Measurements from ENCODE around the gene ZBTB7C. TPM values are rescaled to one million over a fixed set of nuclear protein-coding genes. Genes with fewer than 3 reads are reported as not detected.

Gene ZBTB7C
- polyA plus RNA-seq, 1 of the 3 experiments (the other 2 are of a cell fraction) = 0.05 TPM

- CTCF ChIA-PET = no interaction called here
Measured at GRCh38 chr18:47990981-47991380, 418.2 kb downstream of the ZBTB7C start.

GRCh38 chr18:47987388-47987699, 421.8 kb downstream of the ZBTB7C start:
- no peak for DNase-seq
- H3F3A ChIP-seq (replicated peaks; ENCODE audit: insufficient read depth) = no peaks in the 10 kb centered on the region
- no peak overlapping the region for H3K4me3 ChIP-seq (ENCODE audit: low read depth in 2 of 2, low read length in 1 of 2)
- H3K4me2 ChIP-seq = no peak overlapping the region
- no peaks in the 10 kb centered on the region; the same call in 1 of the 2 replicates for H3K27me3 ChIP-seq (ENCODE audit: insufficient read depth)
- no peaks in the 10 kb centered on the region for H3K79me2 ChIP-seq (ENCODE audit: insufficient read depth)
- ChIA-PET CTCF (interaction anchor here (1.3 to 2.0 kb wide), 2 partner anchors 20 to 37 kb away, joined by 3 to 8 read pairs; no protein-coding TSS in a partner anchor), POLR2A (no interaction called here)
- H3K4me1 ChIP-seq (ENCODE audit: control insufficient read depth in 1 of 2, insufficient read depth in 2 of 2, low read depth in 1 of 2, low read length in 1 of 2) = peaks cover 0 to 14% of the 10 kb centered on the region in 2 experiments; a peak in 1 of 4 replicates
- H3K36me3 ChIP-seq (replicated peaks in 1 of 2; ENCODE audit: control insufficient read depth in 1 of 2, insufficient read depth in 2 of 2, low read length in 1 of 2) = no peaks in the 10 kb centered on the region
- no peak overlapping the region for H3K9ac ChIP-seq
- no peak overlapping the region for H2AFZ ChIP-seq (ENCODE audit: low read depth)
- H3K9me3 ChIP-seq = no peaks in the 10 kb centered on the region
- 48% methylated on average over 3 of the region's 3 CpGs for WGBS (ENCODE audit: low lambda C conversion rate)
- H3K27ac ChIP-seq (ENCODE audit: low read depth in 2 of 2, low read length in 1 of 2) = no peak overlapping the region
- H4K20me1 ChIP-seq (ENCODE audit: insufficient read depth) = no peaks in the 10 kb centered on the region
- H3K9me2 ChIP-seq = no peaks in the 10 kb centered on the region
- TF ChIP-seq JUND (IDR thresholded peaks at IDR 0.05) = no peak
- no peak for TF ChIP-seq SIN3A (IDR thresholded peaks at IDR 0.05; ENCODE audit: borderline replicate concordance, low read depth, low read length)
- TF ChIP-seq RCOR1 (IDR thresholded peaks at IDR 0.05; ENCODE audit: low read length) = no peak
- TF ChIP-seq RFX5 (IDR thresholded peaks at IDR 0.05; ENCODE audit: low read length) = no peak
- no peak for TF ChIP-seq EZH2phosphoT487 (IDR thresholded peaks at IDR 0.05; ENCODE audit: borderline replicate concordance, low read depth)
- no peak for TF ChIP-seq TAF1 (IDR thresholded peaks at IDR 0.05; ENCODE audit: borderline replicate concordance, low read depth, low read length)

More at GRCh38 chr18:47990981-47991380, 418.2 kb downstream of the ZBTB7C start:
- Histone ChIP-seq H3K4me1 (ENCODE audit: control insufficient read depth in 1 of 2, insufficient read depth in 2 of 2, low read depth in 1 of 2, low read length in 1 of 2) (peaks cover 0 to 7% of the 10 kb centered on the region in 2 experiments; a peak in 2 of 4 replicates), H3K79me2 (ENCODE audit: insufficient read depth) (no peaks in the 10 kb centered on the region), H3K4me2 (no peak overlapping the region), H2AFZ (ENCODE audit: low read depth) (no peak overlapping the region), H3K4me3 (ENCODE audit: low read depth in 2 of 2, low read length in 1 of 2) (no peak overlapping the region), H4K20me1 (ENCODE audit: insufficient read depth) (no peaks in the 10 kb centered on the region), H3K9ac (no peak overlapping the region), H3K27ac (ENCODE audit: low read depth in 2 of 2, low read length in 1 of 2) (no peak overlapping the region), H3F3A (replicated peaks; ENCODE audit: insufficient read depth) (no peaks in the 10 kb centered on the region), H3K27me3 (ENCODE audit: insufficient read depth) (no peaks in the 10 kb centered on the region; the same call in 1 of the 2 replicates), H3K9me3 (no peaks in the 10 kb centered on the region), H3K36me3 (replicated peaks in 1 of 2; ENCODE audit: control insufficient read depth in 1 of 2, insufficient read depth in 2 of 2, low read length in 1 of 2) (no peaks in the 10 kb centered on the region), H3K9me2 (no peaks in the 10 kb centered on the region)
- TF ChIP-seq MEF2A (IDR thresholded peaks at IDR 0.05; ENCODE audit: borderline replicate concordance, low read depth) = no peak
- no peak for TF ChIP-seq RCOR1 (IDR thresholded peaks at IDR 0.05; ENCODE audit: low read length)
- no peak for TF ChIP-seq RFX5 (IDR thresholded peaks at IDR 0.05; ENCODE audit: low read length)
- TF ChIP-seq PBX3 (IDR thresholded peaks at IDR 0.05) = no peak
- no peak for TF ChIP-seq ELF1 (IDR thresholded peaks at IDR 0.05)
- TF ChIP-seq TEAD4 (IDR thresholded peaks at IDR 0.05; ENCODE audit: borderline replicate concordance, insufficient read depth) = no peak
- TF ChIP-seq SMC3 (IDR thresholded peaks at IDR 0.05; ENCODE audit: low read depth, low read length) = no peak
- TF ChIP-seq USF2 (IDR thresholded peaks at IDR 0.05; ENCODE audit: borderline replicate concordance, low read depth, low read length) = no peak
- TF ChIP-seq FOSL2 (IDR thresholded peaks at IDR 0.05; ENCODE audit: borderline replicate concordance, low read depth) = no peak
- TF ChIP-seq EP300 (IDR thresholded peaks at IDR 0.05; ENCODE audit: borderline replicate concordance in 1 of 2, low read depth in 1 of 2, low read length in 1 of 2) = no peak
- TF ChIP-seq JUND (IDR thresholded peaks at IDR 0.05) = no peak
- no peak for TF ChIP-seq GABPA (IDR thresholded peaks at IDR 0.05; ENCODE audit: low read depth)
- TF ChIP-seq MAX (IDR thresholded peaks at IDR 0.05; ENCODE audit: low read depth) = no peak
- TF ChIP-seq USF1 (IDR thresholded peaks at IDR 0.05; ENCODE audit: borderline replicate concordance, low read depth) = no peak
- TF ChIP-seq NFIC (IDR thresholded peaks at IDR 0.05; ENCODE audit: borderline replicate concordance) = no peak
- TF ChIP-seq FOXM1 (IDR thresholded peaks at IDR 0.05; ENCODE audit: low read depth) = no peak
- POLR2A ChIA-PET = interaction anchor here (1.2 kb wide), 1 partner anchor 10 kb away, joined by 4 read pairs; no protein-coding TSS in a partner anchor
- DNase-seq = no peak
- 42% methylated on average over 3 of the region's 5 CpGs for WGBS (ENCODE audit: low lambda C conversion rate)

All from SK-N-SH (cell line).